Liver (tissue), 9 donors: ENCODE measurements around the gene NR2F2. TPM values are rescaled to one million over a fixed set of nuclear protein-coding genes. Genes with fewer than 3 reads are reported as not detected.
A peak's percentile ranks its signal among the peaks of the same experiment; 100 is the strongest.

Experiments
- DNase-seq: peaks from one replicate; pipeline ENCODE4 v3.0.0-alpha.2; 2017; ENCODE audit warnings: low spot score
- H3K27ac ChIP-seq, 2 donors: one replicate each; pipeline ENCODE4 v1.7.0; 2013; ENCODE audit warnings: inconsistent platforms in 2 of 2, low read length in 2 of 2, control low read depth in 1 of 2, low read depth in 1 of 2, mild to moderate bottlenecking in 1 of 2
- H3K27me3 ChIP-seq, 4 donors: one replicate each; pipeline versions ENCODE4 v1.6.1 to v1.7.0; 2013; ENCODE audit warnings: low read length in 3 of 4, inconsistent platforms in 1 of 4, mild to moderate bottlenecking in 1 of 4, moderate library complexity in 1 of 4; ENCODE audit not compliant: control insufficient read depth in 4 of 4, insufficient read depth in 4 of 4
- H3K36me3 ChIP-seq, 4 donors: one replicate each; pipeline versions ENCODE4 v1.6.1 to v1.7.0; 2013; ENCODE audit warnings: low read length in 3 of 4, mild to moderate bottlenecking in 3 of 4, low read depth in 1 of 4, moderate library complexity in 1 of 4; ENCODE audit not compliant: control insufficient read depth in 4 of 4, insufficient read depth in 3 of 4
- H3K4me1 ChIP-seq, 4 donors: one replicate each; pipeline versions ENCODE4 v1.6.1 to v1.7.0; 2013; ENCODE audit warnings: low read length in 3 of 4, mild to moderate bottlenecking in 3 of 4, moderate library complexity in 1 of 4; ENCODE audit not compliant: control insufficient read depth in 4 of 4, insufficient read depth in 4 of 4
- H3K4me3 ChIP-seq, 3 donors: one replicate each; pipeline versions ENCODE4 v1.6.1 to v1.7.0; 2013; ENCODE audit warnings: low read length in 3 of 3, control low read depth in 1 of 3, low read depth in 1 of 3, mild to moderate bottlenecking in 1 of 3
- H3K9ac ChIP-seq, 2 donors: one replicate each; pipeline ENCODE4 v1.7.0; 2013; ENCODE audit warnings: low read length in 2 of 2, mild to moderate bottlenecking in 2 of 2, moderate library complexity in 2 of 2, control low read depth in 1 of 2, low read depth in 1 of 2
- H3K9me3 ChIP-seq, 4 donors: one replicate each; pipeline versions ENCODE4 v1.6.1 to v1.7.0; 2013; ENCODE audit warnings: low read length in 3 of 4; ENCODE audit not compliant: control insufficient read depth in 4 of 4
- EGR1 ChIP-seq, 2 donors: IDR thresholded peaks; 2 replicates each; pipeline ENCODE4 v1.6.1; 2016 to 2018; ENCODE audit warnings: antibody characterized with exemption in 2 of 2, low read depth in 2 of 2
- FOXA1 ChIP-seq: IDR thresholded peaks from 2 replicates; pipeline ENCODE4 v1.6.1; 2016; ENCODE audit warnings: antibody characterized with exemption
- GABPA ChIP-seq, 2 donors: IDR thresholded peaks in 1 of 2; conservative IDR thresholded peaks in 1 of 2; 2 replicates each; pipeline ENCODE4 v1.6.1; 2016; ENCODE audit warnings: antibody characterized with exemption in 2 of 2, mild to moderate bottlenecking in 1 of 2, moderate library complexity in 1 of 2
- HNF4A ChIP-seq, 2 donors: conservative IDR thresholded peaks; 2 replicates each; pipeline ENCODE4 v1.6.1; 2016; ENCODE audit warnings: antibody characterized with exemption in 2 of 2, mild to moderate bottlenecking in 2 of 2
- HNF4G ChIP-seq: IDR thresholded peaks from 2 replicates; pipeline ENCODE4 v1.6.1; 2016; ENCODE audit warnings: antibody characterized with exemption
- NR2F2 ChIP-seq: IDR thresholded peaks from 2 replicates; pipeline ENCODE4 v1.6.1; 2016; ENCODE audit warnings: antibody characterized with exemption
- RAD21 ChIP-seq, 2 donors: IDR thresholded peaks; 2 replicates each; pipeline ENCODE4 v1.6.1; 2016; ENCODE audit warnings: antibody characterized with exemption in 2 of 2, mild to moderate bottlenecking in 2 of 2
- RXRA ChIP-seq, 2 donors: IDR thresholded peaks; 2 replicates each; pipeline ENCODE4 v1.6.1; 2017 to 2018; ENCODE audit warnings: antibody characterized with exemption in 2 of 2, mild to moderate bottlenecking in 1 of 2
- SP1 ChIP-seq: IDR thresholded peaks from 2 replicates; pipeline ENCODE4 v1.6.1; 2018; ENCODE audit warnings: antibody characterized with exemption, mild to moderate bottlenecking
- TAF1 ChIP-seq: conservative IDR thresholded peaks from 2 replicates; pipeline ENCODE4 v1.6.1; 2016; ENCODE audit warnings: antibody characterized with exemption, mild to moderate bottlenecking
- YY1 ChIP-seq: IDR thresholded peaks from 2 replicates; pipeline ENCODE4 v1.6.1; 2016; ENCODE audit warnings: antibody characterized with exemption, mild to moderate bottlenecking
- WGBS: extraction: QIAGEN DNeasy Blood & Tissue Kit; methylation state at CpG from one replicate; pipeline ENCODE4 v1.1.7; 2013; 5-methylcytosine and 5-hydroxymethylcytosine counted together
- polyA plus RNA-seq, 2 donors: library from polyadenylated mRNA; stranded (reverse) in 1 of 2; unstranded in 1 of 2; fragments of 200-250 nt in 1 of 2; fragments of >200 nt in 1 of 2; fragmentation: Nextera tagmentation in 1 of 2; extraction: Ambion mirVana in 1 of 2; gene quantifications; one replicate each; pipeline versions ENCODE4 v1.2.1 to v1.2.3, GENCODE V29; 2013 to 2015
- total RNA-seq, 2 donors: library from RNA; depleted of rRNA; stranded (reverse); fragments of >200 nt; gene quantifications; one replicate each; pipeline ENCODE4 v1.2.3, GENCODE V29; 2014
- TF ChIP-seq, protein P1 (sequence below): IDR thresholded peaks from 2 replicates; pipeline ENCODE4 v1.6.1; 2016; ENCODE audit warnings: antibody characterized with exemption
- TF ChIP-seq, protein P2 (sequence below): IDR thresholded peaks from 2 replicates; pipeline ENCODE4 v1.6.1; 2016; ENCODE audit warnings: antibody characterized with exemption
- TF ChIP-seq, protein P3 (sequence below): fragments of 150-350 bp; IDR thresholded peaks from 2 replicates; pipeline ENCODE4 v1.5.1; 2017; ENCODE audit warnings: improper control_type of control experiment, low read depth, low read length; ENCODE audit not compliant: missing input control
- TF ChIP-seq, protein P4 (sequence below): IDR thresholded peaks from 2 replicates; pipeline ENCODE4 v1.6.1; 2016; ENCODE audit warnings: antibody characterized with exemption
- donor health status: healthy.
- donor health status: healthy.
- donor health status: healthy.
- donor health status: healthy.
- donor health status: healthy.

NR2F2 gene
- total and polyA plus RNA-seq, 4 donors: 5.9 to 22.4 (median 9.2) TPM

- DNase-seq: peak; percentile 37
- WGBS: 1% methylated on average over 70 of the region's 70 CpGs
- Histone ChIP-seq H3K27ac (peak overlapping the region; percentile 90 to 94), H3K4me1 (peaks cover 3 to 38% (median 32%) of the 10 kb centered on the region in 4 donors), H3K4me3 (peak overlapping the region; percentile 74 to 93 (median 92)), H3K27me3 (no peaks in the 10 kb centered on the region), H3K36me3 (peaks cover 0 to 5% (median 0%) of the 10 kb centered on the region in 4 donors), H3K9me3 (no peaks in the 10 kb centered on the region), H3K9ac (peak overlapping the region; percentile 89 to 92)
- no peak for TF ChIP-seq NR2F2
- no peak for TF ChIP-seq HNF4A (conservative IDR thresholded peaks at IDR 0.05)
- peak; percentile 10 for TF ChIP-seq YY1
- no peak for TF ChIP-seq TAF1
- TF ChIP-seq, protein P1, sequence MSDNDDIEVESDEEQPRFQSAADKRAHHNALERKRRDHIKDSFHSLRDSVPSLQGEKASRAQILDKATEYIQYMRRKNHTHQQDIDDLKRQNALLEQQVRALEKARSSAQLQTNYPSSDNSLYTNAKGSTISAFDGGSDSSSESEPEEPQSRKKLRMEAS: no peak
- no peak for TF ChIP-seq GABPA (IDR thresholded peaks at IDR 0.05 in 1 of 2, conservative IDR thresholded peaks at IDR 0.05 in 1 of 2)
- no peak for TF ChIP-seq FOXA1
- peak in 1 of 2 donors; percentile 15 for TF ChIP-seq RAD21 (IDR thresholded peaks at IDR 0.05)
Observed at GRCh38 chr15:96331945-96332636, 1.6 kb downstream of the NR2F2 start.

- Histone ChIP-seq H3K36me3 (peaks cover 0 to 5% (median 0%) of the 10 kb centered on the region in 4 donors), H3K9me3 (no peaks in the 10 kb centered on the region), H3K9ac (peak overlapping the region; percentile 81 to 89), H3K4me3 (peak overlapping the region; percentile 74 to 93 (median 92)), H3K4me1 (peaks cover 3 to 37% (median 28%) of the 10 kb centered on the region in 4 donors), H3K27ac (peak overlapping the region; percentile 90 to 94), H3K27me3 (no peaks in the 10 kb centered on the region)
- DNase-seq: no peak
- TF ChIP-seq HNF4A (conservative IDR thresholded peaks at IDR 0.05) (peak; percentile 42 to 46), HNF4G (no peak), SP1 (no peak)
- TF ChIP-seq, protein P1: no peak
- WGBS: 3% methylated on average over 12 of the region's 12 CpGs
Observed at GRCh38 chr15:96332637-96333121, 2.2 kb downstream of the NR2F2 start.

- Histone ChIP-seq H3K4me3 (peak overlapping the region; percentile 74 to 92 (median 78)), H3K27me3 (no peaks in the 10 kb centered on the region), H3K4me1 (peaks cover 3 to 37% (median 28%) of the 10 kb centered on the region in 4 donors), H3K9ac (peak overlapping the region; percentile 69 to 81), H3K9me3 (no peaks in the 10 kb centered on the region), H3K27ac (peak overlapping the region; percentile 90 to 94), H3K36me3 (peaks cover 0 to 5% (median 0%) of the 10 kb centered on the region in 4 donors)
- TF ChIP-seq TAF1: no peak
- TF ChIP-seq, protein P1: no peak
- TF ChIP-seq HNF4G: no peak
- TF ChIP-seq, protein P2, sequence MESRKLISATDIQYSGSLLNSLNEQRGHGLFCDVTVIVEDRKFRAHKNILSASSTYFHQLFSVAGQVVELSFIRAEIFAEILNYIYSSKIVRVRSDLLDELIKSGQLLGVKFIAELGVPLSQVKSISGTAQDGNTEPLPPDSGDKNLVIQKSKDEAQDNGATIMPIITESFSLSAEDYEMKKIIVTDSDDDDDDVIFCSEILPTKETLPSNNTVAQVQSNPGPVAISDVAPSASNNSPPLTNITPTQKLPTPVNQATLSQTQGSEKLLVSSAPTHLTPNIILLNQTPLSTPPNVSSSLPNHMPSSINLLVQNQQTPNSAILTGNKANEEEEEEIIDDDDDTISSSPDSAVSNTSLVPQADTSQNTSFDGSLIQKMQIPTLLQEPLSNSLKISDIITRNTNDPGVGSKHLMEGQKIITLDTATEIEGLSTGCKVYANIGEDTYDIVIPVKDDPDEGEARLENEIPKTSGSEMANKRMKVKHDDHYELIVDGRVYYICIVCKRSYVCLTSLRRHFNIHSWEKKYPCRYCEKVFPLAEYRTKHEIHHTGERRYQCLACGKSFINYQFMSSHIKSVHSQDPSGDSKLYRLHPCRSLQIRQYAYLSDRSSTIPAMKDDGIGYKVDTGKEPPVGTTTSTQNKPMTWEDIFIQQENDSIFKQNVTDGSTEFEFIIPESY: no peak
- TF ChIP-seq, protein P3, sequence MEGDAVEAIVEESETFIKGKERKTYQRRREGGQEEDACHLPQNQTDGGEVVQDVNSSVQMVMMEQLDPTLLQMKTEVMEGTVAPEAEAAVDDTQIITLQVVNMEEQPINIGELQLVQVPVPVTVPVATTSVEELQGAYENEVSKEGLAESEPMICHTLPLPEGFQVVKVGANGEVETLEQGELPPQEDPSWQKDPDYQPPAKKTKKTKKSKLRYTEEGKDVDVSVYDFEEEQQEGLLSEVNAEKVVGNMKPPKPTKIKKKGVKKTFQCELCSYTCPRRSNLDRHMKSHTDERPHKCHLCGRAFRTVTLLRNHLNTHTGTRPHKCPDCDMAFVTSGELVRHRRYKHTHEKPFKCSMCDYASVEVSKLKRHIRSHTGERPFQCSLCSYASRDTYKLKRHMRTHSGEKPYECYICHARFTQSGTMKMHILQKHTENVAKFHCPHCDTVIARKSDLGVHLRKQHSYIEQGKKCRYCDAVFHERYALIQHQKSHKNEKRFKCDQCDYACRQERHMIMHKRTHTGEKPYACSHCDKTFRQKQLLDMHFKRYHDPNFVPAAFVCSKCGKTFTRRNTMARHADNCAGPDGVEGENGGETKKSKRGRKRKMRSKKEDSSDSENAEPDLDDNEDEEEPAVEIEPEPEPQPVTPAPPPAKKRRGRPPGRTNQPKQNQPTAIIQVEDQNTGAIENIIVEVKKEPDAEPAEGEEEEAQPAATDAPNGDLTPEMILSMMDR: no peak
- no peak for TF ChIP-seq YY1
- no peak for TF ChIP-seq SP1
- TF ChIP-seq, protein P4, sequence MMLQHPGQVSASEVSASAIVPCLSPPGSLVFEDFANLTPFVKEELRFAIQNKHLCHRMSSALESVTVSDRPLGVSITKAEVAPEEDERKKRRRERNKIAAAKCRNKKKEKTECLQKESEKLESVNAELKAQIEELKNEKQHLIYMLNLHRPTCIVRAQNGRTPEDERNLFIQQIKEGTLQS: no peak
- TF ChIP-seq HNF4A (conservative IDR thresholded peaks at IDR 0.05): no peak
- TF ChIP-seq GABPA (IDR thresholded peaks at IDR 0.05 in 1 of 2, conservative IDR thresholded peaks at IDR 0.05 in 1 of 2): no peak
- TF ChIP-seq EGR1 (IDR thresholded peaks at IDR 0.05; ENCODE audit: low read depth in 2 of 2): no peak
- TF ChIP-seq RXRA (IDR thresholded peaks at IDR 0.05): no peak
- 1% methylated on average over 67 of the region's 67 CpGs for WGBS
- DNase-seq: peak; percentile 35
Observed at GRCh38 chr15:96333131-96334016, 2.9 kb downstream of the NR2F2 start.
